Measurements from ENCODE around the gene UACA.
"Not testable (repeated sequence)": the region's sequence is repeated elsewhere in the genome, so short reads cannot be mapped to it uniquely, and the experiment has no call there.

The UACA gene

GRCh38 chr15:70752193-70752635 is 11.1 kb downstream of the UACA start:
- no peak for DNase-seq (ENCODE audit: low read depth in 2 of 2)

- DNase-seq (ENCODE audit: low read depth in 2 of 2), result no peak
Measured at GRCh38 chr15:70750203-70750869, 13.0 kb downstream of the UACA start.

GRCh38 chr15:70748281-70748747 is 15.0 kb downstream of the UACA start:
- no peak for DNase-seq (ENCODE audit: low read depth in 2 of 2)

- DNase-seq (ENCODE audit: low read depth in 2 of 2), result not testable (repeated sequence)
Measured at GRCh38 chr15:70746598-70746997, 16.8 kb downstream of the UACA start.

GRCh38 chr15:70742928-70743327 is 20.4 kb downstream of the UACA start:
- DNase-seq (ENCODE audit: low read depth in 2 of 2), result no peak

GRCh38 chr15:70741677-70742293 is 21.6 kb downstream of the UACA start:
- no peak for DNase-seq (ENCODE audit: low read depth in 2 of 2)

GRCh38 chr15:70741107-70741531 is 22.2 kb downstream of the UACA start:
- DNase-seq (ENCODE audit: low read depth in 2 of 2), result no peak

GRCh38 chr15:70735040-70735439 is 28.3 kb downstream of the UACA start:
- DNase-seq (ENCODE audit: low read depth in 2 of 2), result not testable (repeated sequence)

- DNase-seq (ENCODE audit: low read depth in 2 of 2), result no peak
Measured at GRCh38 chr15:70729164-70729563, 34.2 kb downstream of the UACA start.

- no peak for DNase-seq (ENCODE audit: low read depth in 2 of 2)
Measured at GRCh38 chr15:70726753-70727152, 36.6 kb downstream of the UACA start.

GRCh38 chr15:70723927-70724326 is 39.4 kb downstream of the UACA start:
- DNase-seq (ENCODE audit: low read depth in 2 of 2), result no peak

GRCh38 chr15:70723122-70723422 is 40.3 kb downstream of the UACA start:
- DNase-seq (ENCODE audit: low read depth in 2 of 2), result no peak

GRCh38 chr15:70722266-70723121 is 40.9 kb downstream of the UACA start:
- no peak for DNase-seq (ENCODE audit: low read depth in 2 of 2)

- no peak for DNase-seq (ENCODE audit: low read depth in 2 of 2)
Measured at GRCh38 chr15:70720228-70721016, 42.9 kb downstream of the UACA start.

GRCh38 chr15:70717237-70717793 is 46.0 kb downstream of the UACA start:
- DNase-seq (ENCODE audit: low read depth in 2 of 2), result no peak

- DNase-seq (ENCODE audit: low read depth in 2 of 2), result no peak
Measured at GRCh38 chr15:70715840-70716485, 47.4 kb downstream of the UACA start.

GRCh38 chr15:70714565-70714964 is 48.8 kb downstream of the UACA start:
- no peak for DNase-seq (ENCODE audit: low read depth in 2 of 2)

- no peak for DNase-seq (ENCODE audit: low read depth in 2 of 2)
Measured at GRCh38 chr15:70714015-70714414, 49.3 kb downstream of the UACA start.

GRCh38 chr15:70712271-70712670 is 51.1 kb downstream of the UACA start:
- DNase-seq (ENCODE audit: low read depth in 2 of 2), result no peak

GRCh38 chr15:70710714-70711113 is 52.6 kb downstream of the UACA start:
- DNase-seq (ENCODE audit: low read depth in 2 of 2), result no peak

- DNase-seq (ENCODE audit: low read depth in 2 of 2), result no peak
Measured at GRCh38 chr15:70708839-70709238, 54.5 kb downstream of the UACA start.
